ENCODE data around the gene PRRT3. TPM values are rescaled to one million over a fixed set of nuclear protein-coding genes. Genes with fewer than 3 reads are reported as not detected.
A peak's percentile ranks its signal among the peaks of the same experiment; 100 is the strongest.
"Not testable (repeated sequence)": the region's sequence is repeated elsewhere in the genome, so short reads cannot be mapped to it uniquely, and the experiment has no call there.

Gene PRRT3
- polyA plus RNA-seq, 3 donors: 3.7 to 4.8 (median 4.2) TPM

- DNase-seq (ENCODE audit: extremely low read depth in 1 of 11, low read depth in 9 of 11, low spot score in 4 of 11): no peak
These were observed 45.7 kb downstream of the PRRT3 start for GRCh38 chr3:9906480-9906879.

GRCh38 chr3:9903904-9904303, 48.3 kb downstream of the PRRT3 start:
- no peak for DNase-seq (ENCODE audit: extremely low read depth in 1 of 11, low read depth in 9 of 11, low spot score in 4 of 11)

GRCh38 chr3:9903238-9903624, 49.0 kb downstream of the PRRT3 start:
- no peak for DNase-seq (ENCODE audit: extremely low read depth in 1 of 11, low read depth in 9 of 11, low spot score in 4 of 11)

GRCh38 chr3:9902372-9903237, 49.6 kb downstream of the PRRT3 start, which contains the start of gene IL17RE:
TSS of gene IL17RE (plus strand) at chr3:9902848. CDS start at chr3:9902933, 85 bp downstream.
- no peak for DNase-seq (ENCODE audit: extremely low read depth in 1 of 11, low read depth in 9 of 11, low spot score in 4 of 11)

- no peak for DNase-seq (ENCODE audit: extremely low read depth in 1 of 11, low read depth in 9 of 11, low spot score in 4 of 11)
These were observed 50.2 kb downstream of the PRRT3 start for GRCh38 chr3:9901967-9902366.

GRCh38 chr3:9900965-9901415, 51.2 kb downstream of the PRRT3 start:
- not testable (repeated sequence) for DNase-seq (ENCODE audit: extremely low read depth in 1 of 11, low read depth in 9 of 11, low spot score in 4 of 11)

GRCh38 chr3:9899289-9899791, 52.9 kb downstream of the PRRT3 start:
- DNase-seq (ENCODE audit: extremely low read depth in 1 of 11, low read depth in 9 of 11, low spot score in 4 of 11): no peak

- no peak for DNase-seq (ENCODE audit: extremely low read depth in 1 of 11, low read depth in 9 of 11, low spot score in 4 of 11)
These were observed 53.6 kb downstream of the PRRT3 start for GRCh38 chr3:9898467-9899241.

- DNase-seq (ENCODE audit: extremely low read depth in 1 of 11, low read depth in 9 of 11, low spot score in 4 of 11): peak in 7 of 11 donors; percentile 29 to 81 (median 49)
These were observed 54.5 kb downstream of the PRRT3 start for GRCh38 chr3:9897408-9898372.

GRCh38 chr3:9896755-9897407, 55.3 kb downstream of the PRRT3 start:
- not testable (repeated sequence) for DNase-seq (ENCODE audit: extremely low read depth in 1 of 11, low read depth in 9 of 11, low spot score in 4 of 11)

- not testable (repeated sequence) for DNase-seq (ENCODE audit: extremely low read depth in 1 of 11, low read depth in 9 of 11, low spot score in 4 of 11)
These were observed 56.5 kb downstream of the PRRT3 start for GRCh38 chr3:9895715-9896114.

Other genes with a start within 250 kb of the PRRT3 start
- gene CPNE9, start 248.6 kb downstream of the PRRT3 start, polyA plus RNA-seq (ENCODE audit: insufficient read length in 3 of 3): under 1 TPM in 1 of 3 donors, not detected in 2; 0.29 TPM
- 10 to 100 TPM; 17.8 to 21.3 (median 20.0) TPM for gene BRPF1, start 220.7 kb downstream of the PRRT3 start, polyA plus RNA-seq (ENCODE audit: insufficient read length in 3 of 3)
- gene OGG1, start 202.5 kb downstream of the PRRT3 start, polyA plus RNA-seq (ENCODE audit: insufficient read length in 3 of 3): 10 to 100 TPM; 57.5 to 77.5 (median 59.4) TPM
- gene CAMK1, start 182.5 kb downstream of the PRRT3 start, polyA plus RNA-seq (ENCODE audit: insufficient read length in 3 of 3): 10 to 100 TPM; 16.0 to 22.6 (median 18.7) TPM
- 10 to 100 TPM; 58.2 to 73.4 (median 71.1) TPM for gene TADA3, start 159.9 kb downstream of the PRRT3 start, polyA plus RNA-seq (ENCODE audit: insufficient read length in 3 of 3)
- 100 to 1,000 TPM; 113 to 145 (median 141) TPM for gene ARPC4, start 159.3 kb downstream of the PRRT3 start, polyA plus RNA-seq (ENCODE audit: insufficient read length in 3 of 3)
- 10 to 100 TPM; 44.0 to 92.7 (median 47.5) TPM for gene TTLL3, start 142.1 kb downstream of the PRRT3 start, polyA plus RNA-seq (ENCODE audit: insufficient read length in 3 of 3)
- 10 to 100 TPM; 29.9 to 36.6 (median 34.9) TPM for gene RPUSD3, start 108.4 kb downstream of the PRRT3 start, polyA plus RNA-seq (ENCODE audit: insufficient read length in 3 of 3)
- under 1 TPM; 0.13 to 0.30 (median 0.17) TPM for gene CIDEC, start 72.2 kb downstream of the PRRT3 start, polyA plus RNA-seq (ENCODE audit: insufficient read length in 3 of 3)
- 10 to 100 TPM; 40.4 to 47.0 (median 46.5) TPM for gene JAGN1, start 61.8 kb downstream of the PRRT3 start, polyA plus RNA-seq (ENCODE audit: insufficient read length in 3 of 3)
- gene IL17RE, start 49.6 kb downstream of the PRRT3 start, polyA plus RNA-seq (ENCODE audit: insufficient read length in 3 of 3): 10 to 100 TPM in 1 of 3 donors, 1 to 10 TPM in 2; 8.9 to 14.5 (median 10.0) TPM
- gene IL17RC, start 35.3 kb downstream of the PRRT3 start, polyA plus RNA-seq (ENCODE audit: insufficient read length in 3 of 3): 10 to 100 TPM; 30.9 to 42.3 (median 39.6) TPM
- 10 to 100 TPM; 50.6 to 72.2 (median 54.2) TPM for gene CRELD1, start 18.6 kb downstream of the PRRT3 start, polyA plus RNA-seq (ENCODE audit: insufficient read length in 3 of 3)
- gene EMC3, start 34.4 kb upstream of the PRRT3 start, polyA plus RNA-seq (ENCODE audit: insufficient read length in 3 of 3): 10 to 100 TPM; 79.3 to 94.2 (median 91.4) TPM
- gene FANCD2, start 74.0 kb upstream of the PRRT3 start, polyA plus RNA-seq (ENCODE audit: insufficient read length in 3 of 3): 10 to 100 TPM; 20.7 to 24.8 (median 22.6) TPM
- gene FANCD2OS, start 155.8 kb upstream of the PRRT3 start, polyA plus RNA-seq (ENCODE audit: insufficient read length in 3 of 3): under 1 TPM in 1 of 3 donors, not detected in 2; 0.47 TPM
- gene BRK1, start 163.3 kb upstream of the PRRT3 start, polyA plus RNA-seq (ENCODE audit: insufficient read length in 3 of 3): 100 to 1,000 TPM; 178 to 213 (median 211) TPM
- gene VHL, start 189.4 kb upstream of the PRRT3 start, polyA plus RNA-seq (ENCODE audit: insufficient read length in 3 of 3): 10 to 100 TPM; 80.2 to 86.3 (median 85.1) TPM
- gene IRAK2, start 212.5 kb upstream of the PRRT3 start, polyA plus RNA-seq (ENCODE audit: insufficient read length in 3 of 3): under 1 TPM; 0.61 to 0.76 (median 0.70) TPM

All from renal cortex interstitium (tissue), 11 donors.